HG03045 (cell line): ENCODE data around the gene SLC18A2.

Experiments used
- ATAC-seq: cut with Tn5 transposase; IDR thresholded peaks from one replicate; pipeline ENCODE4 v1.9.1; 2021; ENCODE audit warnings: mild to moderate bottlenecking, moderate library complexity; ENCODE audit not compliant: unreplicated experiment

Gene SLC18A2

DNA sequence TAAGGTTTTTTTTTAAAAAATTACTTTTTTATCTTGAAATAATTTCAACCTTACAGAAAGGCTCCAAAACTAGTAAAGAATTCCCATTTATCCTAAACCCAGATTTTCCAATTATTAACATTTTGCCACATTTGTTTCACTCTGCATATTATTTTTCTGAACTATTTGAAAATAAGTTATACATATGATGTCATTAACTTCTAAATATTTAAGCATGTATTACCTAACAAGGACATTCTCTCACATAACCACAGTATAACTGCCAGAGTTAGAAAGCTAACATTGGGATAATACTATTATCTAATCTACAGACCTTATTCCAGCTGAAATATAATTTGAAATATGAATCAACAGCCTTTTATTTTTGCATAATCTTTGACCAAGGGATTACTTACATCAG is 65.8 kb downstream of the SLC18A2 start:
- ATAC-seq = no peak

GRCh38 chr10:117311261-117311660 is 70.3 kb downstream of the SLC18A2 start:
- ATAC-seq = no peak

DNA sequence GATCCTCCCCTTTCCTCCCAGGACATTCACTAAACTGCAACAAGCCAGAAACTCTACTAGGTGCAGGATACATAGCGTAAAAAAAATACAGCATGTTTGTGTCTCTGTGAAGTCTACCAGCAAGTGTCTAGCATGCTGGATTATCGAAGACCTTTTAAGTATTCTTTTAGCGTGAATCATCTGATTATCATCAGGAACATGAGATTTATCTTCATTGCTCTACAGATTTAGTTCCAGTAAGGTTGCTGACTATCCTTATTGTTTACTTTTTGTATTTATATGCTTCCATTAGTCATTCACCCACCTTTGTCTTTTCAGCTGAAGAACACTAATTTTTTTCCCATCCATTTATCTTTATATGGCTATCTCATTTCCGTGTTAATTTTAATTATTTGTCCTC is 71.5 kb downstream of the SLC18A2 start:
- ATAC-seq = no peak

DNA sequence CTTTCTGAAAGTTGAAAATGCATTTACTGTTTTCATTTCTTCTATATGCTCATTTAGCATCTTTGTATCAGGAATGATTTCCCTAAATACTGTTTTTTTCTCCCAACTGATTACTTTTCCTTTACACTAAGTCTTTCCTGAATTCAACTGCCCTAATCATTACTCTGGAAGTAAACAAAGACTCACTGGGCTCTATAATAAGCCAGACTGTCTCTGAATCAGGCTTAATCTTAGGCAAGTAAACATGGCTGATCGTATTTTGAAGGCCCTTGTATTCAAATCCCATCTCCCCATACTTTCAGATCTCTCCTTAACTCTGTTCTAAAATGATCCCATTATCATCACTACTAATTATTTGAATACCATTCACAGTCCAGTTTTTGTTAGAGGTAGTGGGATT is 72.7 kb downstream of the SLC18A2 start:
- ATAC-seq = no peak

- no peak for ATAC-seq
These were observed 75.8 kb downstream of the SLC18A2 start for GRCh38 chr10:117316701-117317100.

GRCh38 chr10:117318909-117319308 is 78.0 kb downstream of the SLC18A2 start:
- no peak for ATAC-seq

GRCh38 chr10:117320050-117320665 is 79.2 kb downstream of the SLC18A2 start:
- no peak for ATAC-seq

GRCh38 chr10:117322260-117322659 is 81.3 kb downstream of the SLC18A2 start:
- no peak for ATAC-seq

GRCh38 chr10:117324367-117324766 is 83.5 kb downstream of the SLC18A2 start:
- no peak for ATAC-seq

DNA sequence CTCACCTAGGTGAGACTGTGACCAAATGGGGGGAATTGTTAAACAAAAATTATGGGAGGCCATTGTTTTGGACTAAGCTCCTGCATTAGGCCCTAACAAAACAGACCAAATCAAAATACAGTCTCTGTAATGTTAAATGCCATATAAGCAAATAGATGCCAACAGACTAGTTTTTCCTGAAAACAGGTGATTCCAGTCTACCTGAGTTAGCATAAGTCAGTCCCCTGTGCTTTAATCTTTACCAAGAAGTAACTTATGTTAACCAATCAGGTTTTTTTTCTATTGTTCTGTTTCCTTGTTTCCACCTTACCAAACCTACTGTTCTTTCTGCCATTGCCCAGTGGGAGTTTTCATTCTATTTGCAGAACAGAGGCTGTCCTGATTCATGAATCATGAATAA is 86.3 kb downstream of the SLC18A2 start:
- no peak for ATAC-seq
